Nephron (organoid): ENCODE measurements around the gene KCND1.

Experiments used
- H3K27ac Mint-ChIP-seq, 3 experiments: 2 replicates each; pipeline ENCODE4 v1.8.0; 2020; ENCODE audit warnings: mixed read lengths in 3 of 3, mild to moderate bottlenecking in 2 of 3, moderate library complexity in 1 of 3
- H3K27me3 Mint-ChIP-seq: 2 replicates; pipeline ENCODE4 v1.8.0; 2021; ENCODE audit warnings: low read depth, mild to moderate bottlenecking, moderate library complexity, mixed read lengths
- H3K36me3 Mint-ChIP-seq: 2 replicates; pipeline ENCODE4 v1.8.0; 2020; ENCODE audit warnings: low read depth, mixed read lengths
- H3K4me1 Mint-ChIP-seq: 2 replicates; pipeline ENCODE4 v1.8.0; 2020; ENCODE audit warnings: mixed read lengths
- H3K4me3 Mint-ChIP-seq, 3 experiments: 2 replicates each; pipeline ENCODE4 v1.8.0; 2020; ENCODE audit warnings: mild to moderate bottlenecking in 3 of 3, mixed read lengths in 3 of 3, moderate library complexity in 2 of 3
- H3K9me3 Mint-ChIP-seq: 2 replicates; pipeline ENCODE4 v1.8.0; 2020; ENCODE audit warnings: mixed read lengths
- CTCF ChIP-seq, 3 experiments: fragments of 200-600 bp; sonication (generic); IDR thresholded peaks; one replicate each; pipeline ENCODE4 v1.5.0; 2021; ENCODE audit warnings: antibody characterized with exemption in 3 of 3; ENCODE audit not compliant: unreplicated experiment in 3 of 3

The KCND1 gene

GRCh38 chrX:49001521-49002090 lies 30.0 kb upstream of the KCND1 start:
- TF ChIP-seq CTCF (IDR thresholded peaks at IDR 0.05; ENCODE audit: unreplicated experiment in 3 of 3): no peak
- H3K9me3 Mint-ChIP-seq: peaks cover 22% of the 10 kb centered on the region
- H3K27me3 Mint-ChIP-seq: no peaks in the 10 kb centered on the region
- peak overlapping the region; percentile 98 to 100 (median 99) for H3K27ac Mint-ChIP-seq
- H3K36me3 Mint-ChIP-seq: peaks cover 40% of the 10 kb centered on the region
- H3K4me1 Mint-ChIP-seq: peaks cover 7% of the 10 kb centered on the region
- peak overlapping the region; percentile 98 for H3K4me3 Mint-ChIP-seq

GRCh38 chrX:49000636-49001035 lies 29.0 kb upstream of the KCND1 start:
- peaks cover 17% of the 10 kb centered on the region for H3K9me3 Mint-ChIP-seq

GRCh38 chrX:48999030-48999429 lies 27.4 kb upstream of the KCND1 start:
- Mint-ChIP-seq H3K9me3 (peaks cover 22% of the 10 kb centered on the region), H3K4me3 (peak overlapping the region in 1 of 3 experiments; percentile 27), H3K36me3 (peaks cover 52% of the 10 kb centered on the region), H3K27ac (no peak overlapping the region), H3K4me1 (peaks cover 7% of the 10 kb centered on the region), H3K27me3 (no peaks in the 10 kb centered on the region)
- no peak for TF ChIP-seq CTCF (IDR thresholded peaks at IDR 0.05; ENCODE audit: unreplicated experiment in 3 of 3)

More at GRCh38 chrX:49000636-49001035, 29.0 kb upstream of the KCND1 start:
- Mint-ChIP-seq H3K4me1 (peaks cover 7% of the 10 kb centered on the region), H3K27ac (no peak overlapping the region), H3K27me3 (no peaks in the 10 kb centered on the region), H3K4me3 (peak overlapping the region; percentile 98), H3K36me3 (peaks cover 42% of the 10 kb centered on the region)
- TF ChIP-seq CTCF (IDR thresholded peaks at IDR 0.05; ENCODE audit: unreplicated experiment in 3 of 3): no peak

- no peaks in the 10 kb centered on the region for H3K27me3 Mint-ChIP-seq
Observed at GRCh38 chrX:48998391-48998790, 26.7 kb upstream of the KCND1 start.

GRCh38 chrX:48997865-48998264 lies 26.2 kb upstream of the KCND1 start:
- H3K27me3 Mint-ChIP-seq: no peaks in the 10 kb centered on the region
- peaks cover 18% of the 10 kb centered on the region for H3K9me3 Mint-ChIP-seq
- H3K4me1 Mint-ChIP-seq: peaks cover 7% of the 10 kb centered on the region
- H3K4me3 Mint-ChIP-seq: peak overlapping the region; percentile 28 to 40 (median 31)
- peaks cover 52% of the 10 kb centered on the region for H3K36me3 Mint-ChIP-seq
- no peak overlapping the region for H3K27ac Mint-ChIP-seq
- no peak for TF ChIP-seq CTCF (IDR thresholded peaks at IDR 0.05; ENCODE audit: unreplicated experiment in 3 of 3)

More at GRCh38 chrX:48998391-48998790, 26.7 kb upstream of the KCND1 start:
- peaks cover 52% of the 10 kb centered on the region for H3K36me3 Mint-ChIP-seq
- H3K4me3 Mint-ChIP-seq: peak overlapping the region; percentile 23 to 54 (median 52)
- no peak for TF ChIP-seq CTCF (IDR thresholded peaks at IDR 0.05; ENCODE audit: unreplicated experiment in 3 of 3)
- no peak overlapping the region for H3K27ac Mint-ChIP-seq
- peaks cover 18% of the 10 kb centered on the region for H3K9me3 Mint-ChIP-seq
- peaks cover 7% of the 10 kb centered on the region for H3K4me1 Mint-ChIP-seq

- Mint-ChIP-seq H3K9me3 (peaks cover 20% of the 10 kb centered on the region), H3K27ac (no peak overlapping the region), H3K27me3 (no peaks in the 10 kb centered on the region), H3K36me3 (peaks cover 55% of the 10 kb centered on the region), H3K4me1 (peaks cover 7% of the 10 kb centered on the region), H3K4me3 (peak overlapping the region; percentile 2 to 40 (median 5))
- no peak for TF ChIP-seq CTCF (IDR thresholded peaks at IDR 0.05; ENCODE audit: unreplicated experiment in 3 of 3)
Observed at GRCh38 chrX:48997455-48997854, 25.8 kb upstream of the KCND1 start.
